Measurements from ENCODE around the gene GNA12.
"Not testable (repeated sequence)": the region's sequence is repeated elsewhere in the genome, so short reads cannot be mapped to it uniquely, and the experiment has no call there.

Gene GNA12

DNA sequence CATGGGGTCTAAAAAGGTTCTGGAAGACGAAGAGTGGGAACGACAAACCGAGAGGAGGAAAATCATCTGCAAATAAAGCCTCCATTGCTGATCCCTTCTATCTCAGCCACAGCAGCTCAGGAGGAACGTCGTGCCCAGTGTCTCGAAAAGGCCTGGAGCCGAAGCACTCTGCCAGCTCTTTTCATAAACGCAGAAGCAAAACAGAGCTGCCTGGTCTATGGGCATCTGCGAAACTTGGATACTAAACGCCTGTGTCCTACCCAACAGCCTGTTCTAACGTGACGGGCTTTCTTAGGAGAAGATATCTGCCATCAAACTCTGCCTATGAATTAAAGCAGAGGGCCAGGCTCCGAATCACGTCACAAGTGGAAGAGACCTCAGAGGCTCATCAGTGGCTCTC, 68.7 kb downstream of the GNA12 start:
- DNase-seq = no peak

DNA sequence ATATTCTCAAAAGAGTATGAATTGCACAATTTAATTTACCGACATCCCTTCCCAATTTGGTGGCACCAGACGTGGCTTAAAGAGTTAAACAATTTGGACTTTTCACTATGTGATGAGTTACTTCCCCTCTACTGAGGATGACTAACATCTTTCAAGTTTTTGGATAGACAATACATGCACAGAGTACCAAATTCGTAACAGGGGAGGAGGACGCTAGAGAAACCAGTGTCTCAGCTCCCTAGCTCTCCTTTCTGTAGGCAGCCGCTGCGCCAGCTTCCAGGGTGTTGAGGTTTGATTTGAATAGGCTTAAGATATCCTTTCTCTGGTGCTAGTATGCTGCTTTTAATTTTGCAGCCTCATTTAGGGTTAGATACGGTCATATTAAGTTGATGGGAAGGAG, 69.2 kb downstream of the GNA12 start:
- no peak for DNase-seq

DNA sequence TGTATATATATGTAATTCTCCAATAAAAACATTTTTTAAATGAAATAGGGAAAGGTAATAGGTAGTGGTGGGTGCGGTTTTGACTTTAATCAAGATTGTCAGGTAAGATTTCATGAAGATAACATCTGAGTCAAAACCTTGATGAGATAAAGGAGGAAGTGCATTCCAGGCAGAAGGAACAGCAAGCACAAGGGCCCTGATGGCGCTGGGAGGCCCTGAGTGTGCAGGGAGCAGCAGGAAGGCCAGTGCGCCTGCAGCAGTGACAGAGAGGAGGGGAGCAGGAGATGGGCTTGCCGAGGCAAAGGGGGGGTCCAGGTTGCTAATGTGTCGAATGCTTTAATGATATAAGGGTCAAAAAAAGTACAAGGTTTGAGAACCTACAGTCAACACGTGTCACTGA, 69.8 kb downstream of the GNA12 start:
- no peak for DNase-seq

DNA sequence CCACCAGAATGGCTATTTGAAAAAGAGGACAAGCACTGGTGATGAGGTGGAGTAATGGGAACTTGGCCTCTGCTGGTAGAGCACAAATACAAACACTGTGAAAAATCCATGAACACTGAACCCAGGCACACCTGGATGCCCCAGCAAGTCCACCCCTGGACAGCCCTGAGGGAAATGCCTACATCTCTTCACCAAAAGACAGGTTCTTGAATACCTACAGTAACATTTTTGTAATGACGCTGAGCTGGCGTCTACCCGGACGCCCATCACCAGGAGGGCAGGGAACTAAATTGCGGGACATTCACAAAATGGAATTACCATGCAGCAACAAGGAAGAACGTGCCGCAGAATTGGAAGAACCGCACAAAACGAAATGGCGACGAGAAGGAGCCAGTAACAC, 70.5 kb downstream of the GNA12 start:
- DNase-seq = no peak

DNA sequence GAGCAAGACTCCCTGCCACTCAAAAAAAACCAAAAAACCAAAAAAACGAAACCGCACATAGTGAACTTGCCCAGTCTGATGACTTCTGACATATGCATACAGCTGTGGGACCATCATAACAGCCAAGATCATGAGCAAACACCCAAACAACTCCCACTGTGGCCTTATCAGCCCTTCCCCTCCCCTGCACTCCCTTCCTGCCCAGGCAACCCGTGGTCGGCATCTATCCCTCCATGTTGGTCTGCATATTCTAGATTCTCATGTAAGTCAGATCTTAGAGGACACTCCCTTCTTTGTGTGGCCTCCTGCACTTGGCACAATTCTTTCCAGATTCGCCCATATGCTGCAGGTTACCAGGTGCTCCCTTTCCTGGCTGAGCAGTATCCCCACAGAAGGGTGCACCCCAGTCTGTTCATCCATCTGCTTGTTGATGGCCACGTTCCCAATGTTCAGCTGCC, 72.8 kb downstream of the GNA12 start:
- no peak for DNase-seq

DNA sequence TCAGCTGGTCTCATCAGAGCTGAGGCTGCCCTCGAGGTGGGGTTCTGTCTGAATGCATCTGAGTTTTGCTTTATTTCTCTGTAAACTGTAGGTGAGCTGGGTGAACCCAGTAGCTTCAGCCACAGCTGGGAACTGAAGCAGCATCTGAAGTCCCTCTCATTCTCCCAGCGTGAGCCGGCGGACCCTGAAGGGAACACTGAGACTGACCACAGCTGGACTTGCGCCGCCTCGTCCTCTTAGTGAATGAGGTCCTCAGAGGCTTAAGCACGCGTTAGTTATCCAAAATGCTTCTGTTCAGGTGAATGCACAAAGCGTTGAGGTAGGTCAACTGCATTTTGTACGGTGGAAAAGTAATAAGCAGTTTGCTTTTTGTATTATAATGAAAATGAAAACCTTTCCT, 79.5 kb downstream of the GNA12 start:
- DNase-seq = peak; percentile 22

DNA sequence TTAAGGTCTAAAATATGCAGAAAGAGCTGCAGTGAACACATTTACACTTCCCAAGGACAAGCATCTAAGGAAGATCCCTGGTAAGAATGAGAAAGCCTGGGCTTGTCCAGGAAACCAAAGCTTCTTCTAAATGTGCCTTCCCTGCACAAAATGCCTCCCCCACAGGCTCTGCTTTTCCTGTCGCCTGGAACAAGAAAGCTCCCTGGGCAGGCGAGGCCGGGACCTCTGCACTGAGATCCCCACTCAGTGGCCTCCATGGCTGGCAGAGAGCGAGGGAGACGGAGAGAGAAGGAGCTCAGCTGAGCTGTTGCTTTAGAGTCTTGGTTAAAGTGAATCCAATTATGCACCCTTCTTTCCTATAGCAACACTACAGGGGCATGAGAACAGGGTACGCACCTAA, 80.5 kb downstream of the GNA12 start:
- no peak for DNase-seq

DNA sequence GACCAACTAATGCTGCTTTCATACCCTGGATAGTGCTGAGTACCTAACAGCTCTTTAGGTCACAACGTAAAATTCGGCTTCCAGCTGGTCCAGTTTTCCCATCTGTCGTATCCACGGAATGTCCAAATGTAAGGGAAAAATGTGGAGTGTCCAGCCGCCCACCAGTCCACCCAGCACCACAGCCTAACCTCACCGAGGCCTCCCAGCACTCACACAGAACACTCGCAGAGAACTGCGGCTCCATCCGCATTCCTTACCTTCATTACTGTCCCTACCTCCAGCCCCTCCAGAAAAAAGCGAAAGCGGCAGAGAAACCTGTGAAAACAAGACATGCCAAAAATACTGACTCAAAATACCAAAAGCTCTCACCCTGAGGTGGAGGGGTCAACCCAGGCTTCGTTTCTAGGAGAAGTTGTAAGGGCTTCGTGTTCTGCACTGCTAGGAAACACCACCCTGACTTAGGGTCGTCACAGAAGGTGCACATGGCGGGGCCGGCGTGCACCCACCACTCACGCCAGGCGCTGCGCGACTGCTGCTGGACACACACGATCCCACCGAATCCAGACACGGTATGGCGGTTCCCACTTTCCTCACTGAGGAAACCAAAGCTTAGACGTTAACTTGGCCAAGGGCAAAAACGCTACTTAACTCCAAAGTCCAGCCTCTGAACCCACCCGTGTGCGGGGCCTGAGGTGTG, 82.2 kb downstream of the GNA12 start:
- no peak for DNase-seq

DNA sequence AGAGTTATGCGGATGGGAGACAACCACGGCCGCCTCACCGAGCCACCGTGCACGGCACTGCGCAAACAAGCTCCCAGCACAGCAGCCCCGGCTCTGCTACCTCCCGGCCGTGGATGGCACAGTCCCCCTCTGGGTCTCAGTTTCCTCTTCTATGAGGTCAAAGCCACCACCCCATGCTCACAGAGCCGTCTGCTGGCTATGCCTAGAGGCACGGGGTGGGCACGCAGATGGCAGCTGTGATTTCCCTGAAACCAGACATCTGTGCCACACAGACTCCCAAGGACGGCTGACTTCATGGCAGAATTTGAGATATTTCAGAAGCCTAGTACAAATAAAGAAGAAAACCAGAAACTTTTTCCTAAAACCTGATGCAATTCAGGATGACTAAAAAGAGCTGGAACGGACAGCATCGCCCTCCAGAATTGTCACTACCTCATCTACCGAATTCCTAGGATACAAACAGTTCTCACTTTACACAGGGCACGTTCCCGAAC, 82.9 kb downstream of the GNA12 start:
- DNase-seq = no peak

DNA sequence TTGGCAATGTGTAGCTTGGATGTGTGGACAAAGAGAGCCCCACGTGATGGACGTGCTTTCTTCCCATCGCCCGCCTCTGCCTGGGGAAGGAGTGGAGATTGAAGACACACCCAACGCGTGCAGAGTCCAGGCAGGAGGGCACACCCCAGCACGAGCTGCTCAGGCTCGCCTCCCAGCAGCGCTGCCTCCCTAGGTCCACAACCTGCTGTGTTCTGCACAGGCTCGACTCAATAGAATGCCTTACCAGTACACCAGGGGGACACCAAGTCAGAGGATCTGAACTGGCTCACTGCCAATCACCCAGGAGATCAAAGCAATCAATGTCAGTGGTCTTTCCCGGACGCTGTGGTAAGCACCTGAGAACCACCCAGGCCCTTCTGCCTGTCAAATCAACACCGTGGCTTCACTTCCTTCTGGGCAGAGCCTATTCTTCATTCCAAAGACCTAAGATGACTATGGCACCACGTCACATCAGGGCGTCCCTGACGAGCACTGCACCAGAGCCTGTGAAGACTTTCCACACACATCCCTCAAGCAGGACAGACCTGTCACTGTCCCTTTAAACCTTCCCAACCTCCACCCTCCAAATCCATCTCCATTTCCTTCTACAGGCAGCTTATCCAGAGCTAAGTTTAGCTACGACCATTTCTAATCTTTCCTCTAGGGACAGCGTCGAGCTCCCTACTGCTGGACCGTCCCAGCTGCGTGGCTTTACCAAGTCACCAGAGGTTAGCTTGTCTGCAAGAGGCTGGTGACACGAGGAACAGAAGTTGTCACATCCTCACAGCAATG, 83.8 kb downstream of the GNA12 start:
- DNase-seq = peak; percentile 48

DNA sequence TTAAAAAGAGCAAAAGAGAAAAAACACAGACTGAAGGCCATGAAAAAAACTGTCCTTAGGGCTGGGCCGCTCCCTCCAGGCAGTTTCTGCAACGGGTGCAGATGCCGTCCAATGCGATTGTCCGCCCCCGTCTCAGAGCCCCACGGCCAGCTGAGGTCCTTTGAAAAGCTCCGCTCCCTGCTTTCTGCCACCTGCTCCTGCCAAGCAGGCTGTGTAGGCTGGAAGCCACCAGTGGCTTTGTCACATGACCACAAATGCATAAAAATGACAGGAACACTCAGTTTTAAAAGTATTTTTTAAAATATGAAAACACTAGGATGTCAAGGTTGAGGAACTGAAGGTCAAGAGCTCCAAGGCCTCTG, 84.4 kb downstream of the GNA12 start:
- peak; percentile 66 for DNase-seq

DNA sequence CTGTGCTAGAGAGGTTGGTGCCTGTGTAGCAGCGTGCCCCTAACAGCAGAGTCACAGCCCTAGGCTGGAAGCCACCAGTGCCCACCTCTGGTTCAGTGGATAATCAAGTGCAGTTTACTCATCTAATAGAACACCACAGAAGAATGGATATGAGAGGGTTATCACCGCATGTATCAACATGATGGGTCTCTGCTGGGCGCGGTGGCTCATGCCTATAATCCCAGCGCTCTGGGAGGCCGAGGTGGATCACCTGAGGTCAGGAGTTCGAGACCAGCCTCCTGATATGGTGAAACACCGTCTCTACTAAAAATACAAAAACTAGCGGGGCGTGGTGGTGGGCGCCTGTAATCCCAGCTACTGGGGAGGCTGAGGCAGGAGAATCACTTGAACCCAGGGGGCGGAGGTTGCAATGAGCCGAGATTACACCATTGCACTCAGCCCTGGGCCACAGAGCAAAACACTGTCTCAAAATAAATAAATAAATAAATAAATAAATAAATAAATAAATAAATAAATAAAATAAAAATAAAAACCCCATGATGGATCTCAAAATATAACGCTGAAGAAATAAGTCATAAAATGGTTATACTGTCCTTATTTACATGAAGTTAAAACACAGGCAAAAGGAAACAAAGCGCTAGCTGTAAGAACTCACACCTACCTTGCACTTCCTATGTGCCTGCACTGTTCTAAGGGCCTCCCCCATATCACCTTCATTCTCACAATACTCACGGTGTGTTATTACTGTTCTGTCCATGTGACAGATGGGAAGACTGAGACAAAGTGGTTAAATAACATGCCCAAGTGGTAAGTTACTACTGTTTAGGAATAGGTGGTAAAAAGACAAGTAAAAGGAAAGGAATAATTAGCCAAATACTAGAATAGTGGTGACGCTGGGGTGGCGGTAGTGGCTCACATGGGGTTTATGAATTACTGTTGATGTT, 85.2 kb downstream of the GNA12 start:
- no peak for DNase-seq

DNA sequence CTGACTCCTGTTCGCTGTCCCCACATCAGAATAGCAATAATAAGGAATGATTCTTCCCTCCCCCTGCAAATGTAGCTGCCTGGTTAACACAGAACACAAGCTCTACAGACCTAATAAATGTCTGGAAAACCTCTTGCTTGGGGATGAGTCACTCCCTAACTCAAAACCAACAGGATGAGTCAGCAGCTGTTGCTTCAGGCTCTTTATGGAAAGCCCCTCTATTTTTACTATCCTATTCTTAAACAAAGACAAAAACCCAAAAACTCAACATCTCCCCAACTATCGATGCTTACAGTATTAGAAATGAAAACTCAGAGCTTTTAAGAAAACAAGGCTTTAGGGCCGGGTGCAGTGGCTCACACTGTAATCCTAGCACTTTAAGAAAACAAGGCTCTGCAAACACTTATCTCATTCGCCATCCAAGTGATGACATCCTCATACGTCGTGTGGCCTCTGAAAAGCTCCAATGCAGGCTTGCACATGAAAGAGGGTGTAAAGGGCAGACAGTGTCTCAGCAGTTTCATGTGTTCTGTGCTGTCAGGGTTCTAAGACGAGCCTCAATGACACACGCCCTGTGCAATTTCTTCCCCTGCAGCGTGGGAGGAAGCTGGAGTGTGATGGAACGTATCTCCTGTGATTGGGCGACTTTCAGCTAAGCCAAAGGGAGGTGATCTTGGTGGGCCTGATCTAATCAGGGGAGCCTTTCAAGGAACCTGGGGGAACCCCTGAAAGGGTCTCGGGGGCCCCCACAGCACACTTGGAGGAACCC, 86.0 kb downstream of the GNA12 start:
- peak; percentile 15 for DNase-seq

DNA sequence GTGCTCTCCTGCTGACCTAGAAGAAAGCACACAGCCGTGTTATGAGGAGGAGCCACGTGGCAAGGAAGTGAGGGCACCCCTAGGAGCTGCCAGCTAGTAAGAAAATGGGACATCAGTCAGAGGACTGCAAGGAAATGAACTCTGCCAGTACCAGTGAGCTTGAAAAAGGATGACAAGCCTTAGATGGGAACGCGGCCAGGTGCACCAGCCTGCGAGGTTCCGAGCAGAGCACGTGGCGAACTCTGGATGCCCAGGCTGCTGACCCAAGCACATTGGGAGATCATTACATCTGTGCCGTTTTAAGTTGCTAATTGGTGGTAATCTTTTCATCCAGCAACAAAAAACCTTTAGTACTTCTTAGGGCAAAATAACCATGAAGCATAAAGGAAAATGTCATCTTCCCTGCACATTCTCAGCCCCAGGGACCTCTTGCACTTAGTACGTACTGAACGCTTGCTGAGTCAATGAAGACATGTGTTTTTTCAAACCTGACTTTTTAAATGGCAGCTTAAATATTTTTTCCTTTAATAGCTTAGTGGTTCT, 86.7 kb downstream of the GNA12 start:
- DNase-seq = peak; percentile 46

DNA sequence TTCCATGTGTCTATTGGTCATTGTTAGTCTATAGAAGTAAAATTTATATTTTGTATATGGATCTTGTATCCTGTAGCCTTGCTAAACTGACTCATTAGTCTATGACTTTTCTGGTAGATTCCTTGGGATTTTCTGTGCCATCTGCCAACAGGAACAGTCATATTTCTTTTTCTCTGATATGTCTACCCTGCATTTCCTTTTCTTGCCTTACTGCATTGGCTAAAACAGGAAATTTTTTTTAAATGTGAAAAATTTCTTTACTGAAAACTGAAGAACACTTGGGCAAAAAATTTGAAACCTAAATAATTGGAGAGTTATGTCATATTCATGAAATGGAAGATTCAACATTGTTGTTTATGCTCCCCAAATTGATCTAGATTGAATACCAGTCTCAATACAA, 88.6 kb downstream of the GNA12 start:
- no peak for DNase-seq

DNA sequence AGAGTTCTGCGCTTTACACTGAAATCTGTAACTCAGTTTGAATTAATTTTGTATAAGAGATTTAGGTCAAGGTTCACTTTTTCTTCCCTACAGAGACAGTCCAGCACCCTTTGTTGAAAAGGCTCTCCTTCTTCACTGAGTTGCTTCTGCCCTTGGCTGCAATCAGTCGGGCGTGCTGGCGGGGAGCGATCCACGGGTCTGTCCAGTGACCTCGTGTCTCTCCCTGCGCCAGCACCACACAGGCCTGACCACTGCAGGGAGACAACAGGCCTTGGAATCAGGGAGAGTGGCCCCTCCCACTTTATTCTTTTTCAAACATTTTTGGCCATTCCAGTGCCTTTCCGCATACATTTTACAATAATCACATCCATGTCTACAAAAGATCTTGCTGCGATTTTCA, 89.2 kb downstream of the GNA12 start:
- no peak for DNase-seq

DNA sequence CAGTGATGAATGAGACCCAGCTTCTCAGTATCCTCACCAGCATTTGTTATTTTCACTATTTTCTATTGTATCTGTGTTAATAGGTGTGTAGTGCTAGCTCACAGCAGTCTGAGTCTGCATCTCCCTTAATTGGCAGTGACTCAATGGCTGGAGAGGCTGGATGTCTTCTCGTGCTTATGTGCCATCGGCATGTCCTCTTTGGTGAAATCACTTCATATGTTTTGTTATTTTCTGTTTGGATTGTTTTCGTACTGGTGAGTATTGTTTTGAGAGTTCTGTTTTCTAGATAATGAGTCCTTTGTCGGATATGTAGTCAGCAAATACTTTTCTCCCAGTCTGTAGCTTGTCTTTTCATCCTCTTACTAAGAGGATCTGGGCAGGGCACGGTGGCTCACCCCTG, 90.0 kb downstream of the GNA12 start:
- DNase-seq = no peak

DNA sequence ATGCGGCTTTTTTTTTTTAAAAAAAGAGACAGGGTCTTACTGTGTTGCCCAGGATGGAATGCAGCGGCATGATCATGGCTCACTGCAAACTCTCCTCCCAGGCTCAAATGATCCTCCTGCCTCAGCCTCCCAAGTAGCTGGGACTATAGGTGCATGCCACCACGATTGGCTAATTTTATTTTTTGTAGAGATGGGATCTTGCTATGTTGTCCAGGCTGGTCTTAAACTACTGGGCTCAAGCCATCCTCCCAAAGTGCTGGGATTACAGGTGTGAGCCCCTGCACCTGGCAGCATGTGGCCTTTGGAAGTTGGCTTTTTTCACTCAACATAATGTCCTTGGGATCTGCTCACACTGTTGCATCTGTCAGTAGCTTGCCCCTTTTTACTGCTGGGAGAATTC, 91.0 kb downstream of the GNA12 start:
- DNase-seq = no peak

DNA sequence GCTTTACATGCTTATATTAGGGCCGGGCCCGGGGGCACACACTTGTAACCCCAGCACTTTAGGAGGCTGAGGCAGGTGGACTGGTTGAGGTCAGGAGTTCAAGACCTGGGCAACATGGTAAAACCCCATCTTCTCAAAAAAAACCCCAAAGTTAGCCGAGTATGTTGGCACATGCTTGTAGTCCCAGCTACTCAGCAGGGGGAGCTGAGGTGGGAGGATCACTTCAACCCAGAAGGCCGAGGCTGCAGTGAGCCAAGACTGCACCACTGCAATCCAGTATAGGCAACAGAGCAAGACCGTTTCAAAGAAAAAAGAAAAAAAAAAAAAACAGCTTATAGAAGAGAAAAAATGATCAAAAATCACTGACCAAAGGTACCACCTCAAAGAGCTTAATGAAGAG, 93.0 kb downstream of the GNA12 start:
- no peak for DNase-seq

DNA sequence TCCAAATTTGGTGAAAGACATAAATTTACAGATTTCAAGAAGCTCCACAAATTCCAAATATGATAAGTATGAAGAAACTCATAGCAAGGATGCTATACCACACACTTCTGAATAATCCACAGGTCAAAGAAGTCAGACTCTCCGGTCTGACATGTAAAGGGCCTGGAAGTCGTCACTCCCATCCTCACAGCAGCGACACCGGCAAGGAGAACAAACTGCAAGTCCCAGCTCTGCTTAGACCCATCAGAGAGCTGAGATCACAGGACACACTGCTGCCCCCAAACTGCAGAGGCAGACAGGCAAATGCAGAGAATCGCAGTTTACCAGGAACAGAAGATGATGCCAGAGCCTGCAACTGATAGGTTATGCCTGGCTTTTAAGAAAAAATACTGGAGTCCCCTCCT, 94.1 kb downstream of the GNA12 start:
- no peak for DNase-seq

DNA sequence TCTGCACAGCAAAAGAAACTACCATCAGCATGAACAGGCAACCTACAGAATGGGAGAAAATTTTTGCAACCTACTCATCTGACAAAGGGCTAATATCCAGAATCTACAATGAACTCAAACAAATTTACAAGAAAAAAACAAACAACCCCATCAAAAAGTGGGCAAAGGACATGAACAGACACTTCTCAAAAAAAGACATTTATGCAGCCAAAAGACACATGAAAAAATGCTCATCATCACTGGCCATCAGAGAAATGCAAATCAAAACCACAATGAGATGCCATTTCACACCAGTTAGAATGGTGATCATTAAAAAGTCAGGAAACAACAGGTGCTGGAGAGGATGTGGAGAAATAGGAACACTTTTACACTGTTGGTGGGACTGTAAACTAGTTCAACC, 95.4 kb downstream of the GNA12 start:
- not testable (repeated sequence) for DNase-seq

DNA sequence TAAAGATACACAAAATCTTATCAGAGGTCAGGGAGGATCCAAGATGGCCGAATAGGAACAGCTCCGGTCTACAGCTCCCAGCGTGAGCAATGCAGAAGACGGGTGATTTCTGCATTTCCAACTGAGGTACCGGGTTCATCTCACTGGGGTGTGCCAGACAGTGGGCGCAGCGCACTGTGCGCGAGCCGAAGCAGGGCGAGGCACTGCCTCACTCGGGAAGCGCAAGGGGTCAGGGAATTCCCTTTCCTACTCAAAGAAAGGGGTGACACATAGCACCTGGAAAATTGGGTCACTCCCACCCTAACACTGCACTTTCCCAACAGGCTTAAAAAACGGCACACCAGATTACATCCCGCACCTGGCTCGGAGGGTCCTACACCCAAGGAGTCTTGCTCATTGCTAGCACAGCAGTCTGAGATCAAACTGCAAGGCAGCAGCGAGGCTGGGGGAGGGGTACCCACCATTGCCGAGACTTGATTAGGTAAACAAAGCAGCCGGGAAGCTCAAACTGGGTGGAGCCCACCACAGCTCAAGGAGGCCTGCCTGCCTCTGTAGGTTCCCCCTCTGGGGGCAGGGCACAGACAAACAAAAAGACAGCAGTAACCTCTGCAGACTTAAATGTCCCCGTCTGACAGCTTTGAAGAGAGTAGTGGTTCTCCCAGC, 100.5 kb downstream of the GNA12 start:
- not testable (repeated sequence) for DNase-seq
